HG03442 (cell line): ENCODE measurements around the gene ARL15.
"Not testable (repeated sequence)": the region's sequence is repeated elsewhere in the genome, so short reads cannot be mapped to it uniquely, and the experiment has no call there.

Source experiments
- ATAC-seq: cut with Tn5 transposase; IDR thresholded peaks from one replicate; pipeline ENCODE4 v1.9.1; 2021; ENCODE audit warnings: mild to moderate bottlenecking, moderate library complexity; ENCODE audit not compliant: unreplicated experiment

The ARL15 gene

DNA sequence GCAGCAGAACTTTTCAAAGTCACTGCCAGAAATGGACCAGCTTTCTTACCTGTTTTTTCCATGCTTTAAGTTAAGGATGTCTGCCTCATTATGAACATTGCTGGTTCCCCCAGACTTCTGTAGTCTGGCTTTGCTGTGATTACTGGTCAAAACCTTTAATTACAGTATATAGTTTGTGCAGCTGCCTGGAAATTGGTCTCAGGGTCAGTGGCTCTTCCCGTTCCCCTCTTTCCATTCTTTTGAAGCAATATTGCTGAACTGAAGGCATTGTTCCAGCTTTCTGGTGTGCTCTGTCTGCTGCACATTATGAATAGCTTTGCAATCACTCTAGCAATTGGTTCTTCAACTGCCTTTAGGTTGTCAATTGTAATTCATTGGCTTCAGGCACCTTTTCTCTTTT, 206.5 kb downstream of the ARL15 start:
- no peak for ATAC-seq

DNA sequence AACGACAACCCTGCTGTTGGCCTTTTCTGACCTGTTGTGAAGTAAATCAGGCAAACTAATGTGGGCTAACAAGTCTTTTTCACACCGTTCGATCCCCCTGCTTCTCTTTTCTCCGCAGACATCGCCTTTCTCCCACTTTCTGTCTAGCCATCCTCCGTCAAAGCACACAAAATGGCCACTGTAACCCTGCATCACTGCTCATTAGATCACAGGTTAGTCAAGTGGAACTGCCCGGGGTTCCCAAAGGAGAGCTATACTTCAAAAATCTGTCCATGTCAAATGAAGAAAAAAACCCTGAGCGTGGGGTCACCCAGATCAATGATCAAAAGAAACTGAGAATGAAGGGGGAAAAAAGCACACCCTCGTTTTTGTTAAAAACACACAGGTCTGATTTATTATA, 212.1 kb downstream of the ARL15 start:
- ATAC-seq: no peak

DNA sequence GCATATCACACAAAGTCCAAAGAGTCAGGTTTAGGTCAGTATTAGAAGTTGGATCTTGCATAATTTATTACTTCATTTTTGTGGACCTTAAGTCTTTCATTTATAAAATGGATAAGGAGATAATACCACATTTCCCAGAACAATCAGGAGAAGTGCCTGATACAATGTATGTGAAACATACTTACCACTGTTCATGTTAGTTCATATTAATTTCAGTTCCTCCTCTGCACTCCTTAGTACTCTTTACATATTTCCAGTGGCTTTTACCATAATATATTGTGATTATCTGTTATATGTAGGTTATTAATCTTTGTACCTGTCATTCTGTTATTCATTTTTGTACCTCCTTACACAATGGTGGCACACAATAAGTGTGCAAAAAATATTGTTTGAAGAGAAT, 214.4 kb downstream of the ARL15 start:
- ATAC-seq: no peak

DNA sequence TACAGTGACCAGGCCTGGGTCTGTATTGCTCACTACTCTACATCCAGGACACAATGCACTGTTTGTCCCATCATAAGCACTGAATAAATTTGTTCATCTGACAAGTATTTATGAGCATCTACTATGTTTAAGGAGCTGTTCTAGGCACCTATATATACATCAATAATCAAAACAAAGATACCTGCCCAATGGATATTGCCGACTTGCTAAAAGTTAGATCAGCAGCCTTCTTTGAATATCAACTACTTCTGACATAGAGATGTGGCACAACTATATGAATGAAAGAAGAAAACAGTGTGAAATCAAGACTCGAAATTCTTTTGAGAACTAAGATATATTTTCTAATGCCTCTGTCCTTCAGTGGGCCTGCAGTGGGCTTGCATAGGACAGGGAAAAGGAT, 215.7 kb downstream of the ARL15 start:
- no peak for ATAC-seq

DNA sequence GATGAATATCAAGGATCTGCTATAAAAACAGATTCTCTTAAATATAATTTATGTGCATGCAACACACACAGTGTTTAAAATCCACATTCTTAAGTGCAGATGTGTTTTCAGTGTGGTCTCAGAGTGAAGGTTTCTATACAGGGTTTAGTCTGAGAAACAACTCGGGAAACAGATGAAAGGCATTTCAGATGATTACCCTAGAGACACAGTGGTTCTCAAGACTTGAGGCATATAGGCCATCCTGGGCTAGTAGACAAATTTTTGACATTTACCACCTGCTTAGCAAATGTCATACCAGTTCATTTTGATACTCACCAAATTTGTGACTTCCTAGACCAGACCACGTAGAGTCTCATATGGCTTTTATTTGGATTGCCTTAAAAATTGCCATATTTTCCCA, 216.5 kb downstream of the ARL15 start:
- ATAC-seq: peak; percentile 66

DNA sequence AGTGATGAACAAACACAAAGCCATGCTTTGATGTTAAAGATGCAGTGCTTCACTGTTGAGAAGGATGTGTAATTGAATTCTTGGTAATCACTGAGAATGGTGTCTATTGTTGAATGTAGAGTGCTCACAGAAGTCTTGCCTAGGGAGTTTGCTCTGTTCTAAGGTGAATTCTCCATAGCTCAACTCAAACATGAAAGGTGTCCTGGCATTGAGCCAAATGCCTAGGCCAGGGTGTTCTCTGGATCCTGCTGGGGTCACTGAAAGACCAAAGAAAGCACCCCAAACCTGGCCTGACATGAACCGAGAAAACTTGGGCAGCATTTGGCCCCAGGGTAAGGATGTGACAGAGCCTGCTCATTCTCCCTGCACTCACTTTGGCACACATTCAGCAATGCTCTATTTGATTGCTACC, 217.3 kb downstream of the ARL15 start:
- ATAC-seq: no peak

DNA sequence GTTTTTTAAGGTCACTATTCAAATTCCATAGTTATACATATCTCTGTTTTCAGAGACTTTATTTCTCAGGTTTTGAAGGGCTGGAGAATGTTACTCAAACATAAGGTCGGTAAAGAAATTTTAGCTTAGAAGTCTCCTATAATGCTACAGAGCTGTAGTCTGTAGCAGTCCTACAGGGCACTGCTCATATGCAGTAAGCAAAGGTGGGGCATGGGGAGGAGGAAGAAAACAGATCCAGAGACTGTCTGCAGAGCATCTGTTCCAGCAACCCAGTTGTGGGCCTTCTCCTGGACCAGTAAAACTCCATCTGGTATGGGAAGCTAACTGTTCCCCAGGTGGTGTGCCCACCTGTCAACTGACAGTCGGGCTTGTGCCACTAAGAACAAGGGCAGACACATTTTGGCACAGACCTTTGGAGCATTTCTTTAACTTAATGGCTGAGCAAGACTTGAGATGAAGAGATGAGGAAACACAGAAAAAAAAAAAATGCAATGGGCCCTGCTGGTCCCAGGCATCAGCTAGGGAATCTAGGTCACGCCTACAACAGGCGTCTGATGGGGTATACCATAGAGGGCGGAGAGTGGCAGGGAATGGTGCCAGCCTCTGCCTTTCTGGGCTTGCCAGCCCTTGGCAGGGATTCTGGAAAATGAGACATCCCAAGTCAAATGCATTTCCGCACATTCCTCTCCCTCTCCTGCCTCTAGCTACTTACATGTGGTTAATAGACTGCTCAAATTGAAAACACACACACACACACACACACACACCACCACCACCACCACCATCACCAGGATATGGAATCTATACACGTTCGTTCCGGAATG, 218.9 kb downstream of the ARL15 start:
- ATAC-seq: no peak

DNA sequence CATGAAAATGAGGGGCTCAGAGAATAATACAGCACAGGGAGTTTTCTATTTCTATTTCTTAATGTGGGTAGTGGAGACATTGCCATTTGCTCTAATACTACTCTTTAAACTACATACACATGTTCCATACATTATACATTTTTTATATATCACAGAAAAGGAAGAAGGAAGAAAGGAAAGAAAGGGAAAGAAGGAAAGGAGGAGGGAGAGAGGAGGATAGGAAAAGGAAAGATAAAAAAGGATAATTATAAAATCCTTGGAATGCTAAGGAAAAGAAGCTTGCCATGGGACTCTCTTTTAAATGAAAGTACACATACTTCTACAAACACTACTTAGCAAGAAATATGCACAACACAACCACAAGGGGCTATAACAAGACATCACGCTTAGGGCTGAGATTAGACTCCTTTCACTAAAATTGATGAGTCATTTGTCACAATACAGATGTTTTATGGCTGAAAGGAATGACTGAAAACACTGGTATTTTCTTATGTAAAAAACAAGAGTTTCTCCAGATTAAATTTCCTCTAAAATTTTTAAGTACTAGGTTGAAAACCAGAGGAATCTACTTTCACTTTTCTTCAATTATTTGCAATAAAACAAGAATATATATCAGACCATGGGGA, 219.8 kb downstream of the ARL15 start:
- ATAC-seq: no peak

DNA sequence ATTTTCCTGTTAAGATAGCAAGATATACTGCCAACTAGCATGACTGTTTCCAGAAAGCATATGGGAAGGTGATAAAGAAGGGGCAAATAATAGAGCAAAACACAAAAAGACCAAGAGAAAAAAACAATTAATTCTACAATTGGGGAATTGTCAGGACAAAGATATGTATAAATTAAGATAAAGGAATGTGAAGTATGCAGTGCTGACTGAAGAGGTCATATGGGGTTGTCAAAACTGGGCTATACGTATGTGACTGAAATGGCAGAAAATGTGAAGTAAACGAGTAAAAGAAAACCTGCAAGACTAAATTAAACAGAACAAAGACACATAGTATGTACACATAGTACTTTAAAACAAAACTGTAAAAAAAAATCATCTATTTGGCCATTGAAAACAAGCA, 222.3 kb downstream of the ARL15 start:
- no peak for ATAC-seq

DNA sequence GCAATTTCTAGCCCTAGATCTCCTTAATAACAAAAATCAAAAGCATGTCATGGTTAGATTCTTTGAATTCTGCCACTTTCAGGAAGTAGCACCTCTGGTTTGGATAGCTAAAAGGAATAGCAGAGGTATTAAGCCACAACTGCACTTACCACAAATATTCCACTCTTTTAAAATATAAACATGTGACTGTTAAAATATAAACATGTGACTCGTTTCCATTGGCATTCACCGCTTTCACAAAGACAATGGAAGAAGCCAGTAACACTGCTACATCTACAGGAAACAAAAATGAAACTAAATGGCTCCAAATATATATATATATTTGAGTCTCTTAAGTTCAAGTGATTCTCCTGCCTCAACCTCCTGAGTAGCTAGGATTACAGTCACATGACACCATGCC, 222.9 kb downstream of the ARL15 start:
- no peak for ATAC-seq

DNA sequence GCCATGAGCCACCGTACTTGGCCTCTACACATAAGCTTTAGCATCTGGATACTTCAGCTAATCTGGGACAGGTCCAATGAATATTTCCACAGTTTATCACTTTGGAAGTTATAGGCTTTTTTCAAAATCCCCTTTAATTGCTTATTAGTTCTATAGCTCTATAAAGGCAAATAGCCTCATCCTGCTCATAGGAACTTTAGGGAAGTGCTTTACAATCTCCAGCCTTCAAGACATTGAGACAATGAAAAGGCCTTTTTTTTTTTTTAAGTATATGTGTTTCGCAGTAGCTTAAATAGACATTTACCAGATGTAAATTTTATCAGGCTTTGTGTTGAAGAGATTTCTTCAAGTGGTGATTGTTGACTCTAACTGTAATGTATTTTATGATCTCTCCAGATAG, 224.2 kb downstream of the ARL15 start:
- ATAC-seq: no peak

DNA sequence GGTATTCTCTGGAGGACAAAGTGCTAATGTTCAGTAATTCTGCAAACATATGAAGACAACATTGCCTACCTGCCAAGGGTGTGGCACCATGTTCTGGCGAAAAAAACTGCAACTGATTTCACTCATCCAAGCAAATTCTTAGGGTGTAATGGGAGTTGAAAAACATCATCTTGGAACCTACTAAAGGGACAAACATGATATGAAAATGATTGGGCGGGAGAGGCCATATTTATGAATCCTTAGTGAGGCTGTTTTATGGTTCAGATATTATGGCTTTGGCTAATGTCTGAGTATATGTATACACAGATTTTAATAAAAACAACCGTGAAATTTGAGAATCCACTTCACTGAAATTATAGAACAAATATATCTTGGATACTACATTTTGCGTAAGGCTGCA, 225.7 kb downstream of the ARL15 start:
- no peak for ATAC-seq

DNA sequence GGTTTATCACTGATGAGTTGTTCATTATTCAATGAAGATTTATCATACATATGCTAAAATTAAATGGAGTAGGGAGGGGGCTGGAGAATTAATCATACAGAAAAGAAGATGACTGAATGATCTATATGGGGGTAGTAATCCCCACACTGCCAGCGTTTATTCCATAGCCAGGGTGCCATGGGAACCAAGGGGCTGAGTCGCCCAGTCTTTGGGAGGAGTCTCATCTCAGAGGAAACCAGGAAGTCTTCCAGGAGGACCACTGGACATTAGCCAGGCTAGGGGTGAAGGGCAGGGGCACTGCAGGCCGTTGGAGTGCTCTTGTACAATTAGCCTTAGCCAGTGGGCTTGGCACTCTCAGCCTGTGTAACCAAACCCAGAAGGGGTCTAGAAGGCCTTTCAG, 226.5 kb downstream of the ARL15 start:
- ATAC-seq: no peak

DNA sequence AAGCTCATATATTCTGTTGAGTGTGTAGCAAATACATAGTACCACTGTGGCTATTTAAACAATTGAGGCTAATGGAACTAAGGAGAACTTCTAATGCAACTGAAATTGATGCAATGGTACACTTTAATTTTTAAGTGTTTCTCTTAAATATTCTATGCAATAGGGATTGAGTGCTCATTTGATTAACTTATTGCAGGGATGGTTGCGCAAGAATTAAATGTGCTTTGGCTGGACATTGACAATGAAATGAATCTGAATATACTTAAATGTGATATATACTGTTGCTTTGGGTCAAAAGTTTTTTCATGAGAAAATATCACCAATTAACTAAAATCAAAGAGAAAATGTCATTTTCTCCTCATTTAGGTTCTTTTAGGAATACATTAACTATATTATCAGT, 227.1 kb downstream of the ARL15 start:
- no peak for ATAC-seq

DNA sequence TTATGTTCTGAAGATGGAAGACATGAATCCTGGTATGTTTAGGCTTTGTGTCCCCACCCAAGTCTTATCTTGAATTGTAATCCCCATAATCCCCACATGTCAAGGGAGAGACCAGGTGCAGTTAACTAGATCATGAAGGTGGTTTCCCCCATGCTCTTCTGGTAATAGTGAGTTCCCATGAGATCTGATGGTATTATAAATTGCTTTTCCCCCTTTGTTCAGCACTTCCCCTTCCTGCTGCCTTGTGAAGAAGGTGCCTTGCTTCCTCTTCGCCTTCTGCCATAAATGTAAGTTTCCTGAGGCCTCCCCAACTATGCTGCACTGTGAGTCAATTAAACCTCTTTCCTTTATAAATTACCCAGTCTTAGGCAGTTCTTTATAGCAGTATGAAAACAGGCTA, 229.0 kb downstream of the ARL15 start:
- ATAC-seq: no peak

DNA sequence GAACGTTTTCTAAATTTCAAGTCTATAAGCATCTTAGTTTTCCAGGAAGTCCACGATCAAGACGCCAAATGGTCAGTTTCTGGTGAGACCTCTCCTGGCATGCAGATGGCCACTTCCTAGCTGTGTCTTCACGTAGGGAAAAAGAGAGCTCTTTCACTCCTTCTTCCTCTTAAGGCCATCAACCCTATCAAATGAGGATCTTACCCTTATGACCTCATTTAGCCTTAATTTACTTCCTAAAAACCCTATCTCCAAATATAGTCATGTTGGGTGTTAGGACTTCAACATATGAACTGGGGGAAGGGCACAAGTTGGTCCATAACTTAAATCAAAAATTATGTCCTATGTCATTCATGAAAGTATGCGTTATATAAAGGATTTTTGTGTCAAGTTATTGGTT, 229.5 kb downstream of the ARL15 start:
- ATAC-seq: no peak

DNA sequence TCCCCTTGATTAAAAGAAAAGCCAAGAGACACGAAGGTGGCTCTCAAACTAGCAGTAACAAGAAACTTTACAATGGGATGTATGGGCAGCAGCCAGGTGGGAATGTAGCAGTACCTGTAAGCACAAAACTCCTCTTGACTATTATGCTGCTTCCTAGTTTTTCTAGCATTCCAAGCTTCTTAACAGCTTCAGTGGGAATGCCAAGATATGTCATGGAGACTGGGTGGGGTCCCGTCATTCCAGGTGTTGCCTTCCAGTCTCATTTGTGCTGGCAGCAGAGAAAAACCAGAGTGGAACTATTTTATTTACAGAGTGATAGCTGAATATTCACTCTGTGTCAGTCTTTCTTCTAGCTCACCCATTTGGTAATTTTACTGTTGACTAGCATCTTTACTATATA, 236.6 kb downstream of the ARL15 start:
- ATAC-seq: no peak

DNA sequence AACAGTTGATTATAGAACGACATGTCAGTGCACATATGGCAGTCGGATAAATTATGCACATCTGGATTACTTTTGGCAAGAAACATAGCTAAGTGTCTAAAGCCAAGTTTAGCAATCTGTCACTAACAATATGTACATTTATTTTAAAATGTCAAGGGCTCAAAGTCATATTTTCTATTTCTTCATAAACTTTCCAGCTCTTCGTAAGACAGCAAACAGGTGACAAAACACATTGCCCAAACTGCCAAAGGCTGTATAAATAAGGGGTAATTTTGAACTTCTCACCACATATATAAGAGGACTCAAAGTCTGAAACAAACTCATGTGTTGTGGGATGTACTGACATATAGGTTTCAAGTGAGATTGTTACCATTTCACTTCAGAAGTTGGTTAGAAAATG, 237.2 kb downstream of the ARL15 start:
- ATAC-seq: no peak

DNA sequence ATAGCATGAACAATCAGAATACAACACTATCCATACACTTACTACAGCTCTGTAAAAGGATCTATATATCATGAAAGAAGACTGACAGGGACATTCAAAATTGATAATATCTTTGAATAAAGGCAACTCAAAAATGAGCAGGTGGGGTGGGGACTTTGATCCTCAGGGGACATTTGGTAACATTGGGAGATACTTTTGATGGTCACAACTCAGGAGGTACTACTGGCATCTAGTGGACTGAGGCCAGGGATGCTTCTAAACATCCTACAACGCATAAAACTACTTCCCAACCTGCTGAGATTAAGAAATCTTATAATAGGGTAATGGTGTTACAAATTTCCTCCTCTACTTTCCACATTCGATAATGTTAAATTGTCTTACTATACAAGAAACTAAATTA, 243.9 kb downstream of the ARL15 start:
- ATAC-seq: no peak

DNA sequence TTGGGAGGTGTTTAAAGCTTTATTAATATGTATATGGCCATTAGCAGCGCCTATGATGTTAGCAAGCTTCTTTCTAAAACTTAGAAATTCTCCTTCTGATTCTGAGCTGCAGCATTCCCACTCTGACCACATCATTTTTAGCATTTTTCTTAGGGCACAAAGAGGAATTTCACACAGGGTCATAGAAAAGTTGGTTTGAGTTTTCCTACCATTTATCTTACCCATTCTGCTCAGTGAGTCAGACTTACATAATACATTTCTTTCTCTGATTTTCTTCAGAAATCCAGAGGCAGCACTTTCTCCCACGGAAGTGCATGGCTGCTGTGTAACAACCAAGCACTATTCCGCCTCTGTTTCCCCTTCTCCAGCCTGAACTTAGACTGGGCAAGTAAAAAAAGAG, 246.6 kb downstream of the ARL15 start:
- no peak for ATAC-seq

DNA sequence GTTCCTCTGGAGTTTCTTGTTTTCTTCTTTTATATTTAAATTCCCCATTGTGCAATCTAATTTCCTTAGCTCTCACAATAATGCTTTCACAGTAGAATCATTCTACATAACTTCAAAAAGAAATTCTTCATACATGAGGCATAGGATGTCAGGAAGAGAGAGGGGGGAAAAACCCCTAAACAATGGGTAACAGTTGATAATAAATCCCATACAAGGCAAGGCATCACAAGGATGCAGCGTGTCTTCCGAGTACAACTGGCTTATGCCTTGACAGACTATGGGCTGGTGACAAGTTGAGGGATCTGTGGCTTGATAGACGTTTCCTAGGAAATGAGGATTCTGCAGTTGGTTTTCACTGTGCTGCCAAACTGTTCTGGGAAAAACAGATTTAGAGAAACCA, 247.4 kb downstream of the ARL15 start:
- no peak for ATAC-seq

DNA sequence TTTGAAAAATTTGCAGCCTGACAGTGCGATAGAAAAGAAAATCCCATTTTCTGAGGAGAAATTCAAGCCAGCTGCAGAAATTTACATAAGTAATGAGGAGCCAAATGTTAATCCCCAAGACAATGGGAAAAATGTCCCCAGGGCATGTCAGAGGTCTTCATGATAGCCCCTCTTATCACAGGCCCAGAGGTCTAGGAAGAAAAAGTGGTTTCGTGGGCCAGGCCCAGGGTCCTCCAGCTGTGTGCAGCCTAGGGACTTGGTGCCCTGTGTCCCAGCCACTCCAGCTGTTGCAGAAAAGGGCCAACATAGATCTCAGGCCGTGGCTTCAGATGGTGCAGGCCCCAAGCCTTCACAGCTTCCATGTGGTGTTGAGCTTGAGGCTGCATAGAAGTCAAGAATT, 249.5 kb downstream of the ARL15 start:
- not testable (repeated sequence) for ATAC-seq

DNA sequence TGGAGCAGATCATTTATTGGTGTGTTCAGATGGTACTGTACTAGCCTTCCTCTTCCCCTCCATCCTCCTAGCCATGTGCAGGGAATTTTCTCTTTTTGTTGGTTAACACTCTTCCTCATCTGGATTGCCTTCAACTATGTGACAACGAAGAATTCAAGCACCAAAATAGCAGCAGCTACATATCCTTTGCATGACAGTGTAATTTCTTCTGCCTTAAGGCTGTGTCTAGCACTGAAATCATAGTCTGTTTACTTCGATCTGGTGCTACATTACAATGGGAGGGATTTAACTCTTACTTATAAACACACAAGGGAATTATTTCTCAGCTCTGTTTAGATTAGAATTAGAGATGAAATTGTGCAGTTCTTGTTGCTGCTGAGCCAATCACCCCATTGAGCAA, 260.4 kb downstream of the ARL15 start:
- ATAC-seq: no peak
